Skeletal muscle tissue (tissue), 2 donors: ENCODE data around the gene WDR55. TPM values are rescaled to one million over a fixed set of nuclear protein-coding genes. Genes with fewer than 3 reads are reported as not detected.

Experiments
- small RNA-seq: library from RNA; depleted of rRNA; stranded (forward); fragments of <200 nt; gene quantifications from one replicate; pipeline ENCODE3, GENCODE V24; 2014
- total RNA-seq: library from RNA; depleted of rRNA; stranded (reverse); fragments of >200 nt; gene quantifications from one replicate; pipeline ENCODE4 v1.2.3, GENCODE V29; 2014

The WDR55 gene
- total RNA-seq, 1 donor from 2014 or later: 9.4 TPM

Small RNA genes within 50 kb of the gene (small RNA-seq; reads per million reads assigned to genes)
- gene VTRNA1-1 (3.8 reads per million, percentile 89 among the genes with 10 or more reads in this experiment), gene VTRNA1-2 (0.28 reads per million, percentile 25 among the genes with 10 or more reads in this experiment)

Other genes starting within 250 kb of the WDR55 start
- gene EIF4EBP3, start 117.2 kb upstream of the WDR55 start, total RNA-seq: not detected
- 15.1 TPM for gene SRA1, start 107.4 kb upstream of the WDR55 start, total RNA-seq
- gene APBB3, start 100.3 kb upstream of the WDR55 start, total RNA-seq: 7.3 TPM
- gene SLC35A4, start 100.1 kb upstream of the WDR55 start, total RNA-seq: 7.3 TPM
- 39.7 TPM for gene CD14, start 31.7 kb upstream of the WDR55 start, total RNA-seq
- 2.6 TPM for gene TMCO6, start 25.5 kb upstream of the WDR55 start, total RNA-seq
- 42.8 TPM for gene NDUFA2, start 17.3 kb upstream of the WDR55 start, total RNA-seq
- 60.5 TPM for gene IK, start 17.1 kb upstream of the WDR55 start, total RNA-seq
- not detected for gene DND1, start 8.7 kb downstream of the WDR55 start, total RNA-seq
- gene HARS1, start 26.5 kb downstream of the WDR55 start, total RNA-seq: 40.2 TPM
- 15.7 TPM for gene HARS2, start 26.6 kb downstream of the WDR55 start, total RNA-seq
- gene ZMAT2, start 35.5 kb downstream of the WDR55 start, total RNA-seq: 33.4 TPM
- gene PCDHA1, start 121.2 kb downstream of the WDR55 start, total RNA-seq: not detected
- under 0.01 TPM for gene PCDHA2, start 129.9 kb downstream of the WDR55 start, total RNA-seq
- gene PCDHA3, start 136.2 kb downstream of the WDR55 start, total RNA-seq: not detected
- gene PCDHA4, start 142.2 kb downstream of the WDR55 start, total RNA-seq: 0.52 TPM
- gene PCDHA5, start 156.7 kb downstream of the WDR55 start, total RNA-seq: not detected
- gene PCDHA6, start 163.1 kb downstream of the WDR55 start, total RNA-seq: under 0.01 TPM
- gene PCDHA7, start 169.4 kb downstream of the WDR55 start, total RNA-seq: 0.52 TPM
- 0.52 TPM for gene PCDHA8, start 176.3 kb downstream of the WDR55 start, total RNA-seq
- gene PCDHA9, start 183.5 kb downstream of the WDR55 start, total RNA-seq: 0.52 TPM
- under 0.01 TPM for gene PCDHA10, start 191.0 kb downstream of the WDR55 start, total RNA-seq
- under 0.01 TPM for gene PCDHA11, start 204.1 kb downstream of the WDR55 start, total RNA-seq
- not detected for gene PCDHA12, start 210.4 kb downstream of the WDR55 start, total RNA-seq
- gene PCDHA13, start 217.2 kb downstream of the WDR55 start, total RNA-seq: under 0.01 TPM